Left renal cortex interstitium (tissue), 4 donors: ENCODE measurements around the gene MMP23B. TPM values are rescaled to one million over a fixed set of nuclear protein-coding genes. Genes with fewer than 3 reads are reported as not detected.
"Not testable (repeated sequence)": the region's sequence is repeated elsewhere in the genome, so short reads cannot be mapped to it uniquely, and the experiment has no call there.

Source experiments
- DNase-seq, 4 donors: peaks; one replicate each; pipeline ENCODE4 v3.0.0-alpha.2; 2013; ENCODE audit warnings: low read depth in 4 of 4, low spot score in 2 of 4, missing footprints in 1 of 4
- polyA plus RNA-seq, 4 donors: library from polyadenylated mRNA; unstranded; fragments of 120-200 nt; gene quantifications; one replicate each; pipeline ENCODE4 v1.2.1, GENCODE V29; 2013; ENCODE audit not compliant: insufficient read length in 4 of 4

MMP23B gene
- polyA plus RNA-seq, 4 donors, result 16.0 to 54.0 (median 37.4) TPM

- DNase-seq, result no peak
These were observed 2.4 kb upstream of the MMP23B start for GRCh38 chr1:1629430-1630190.

GRCh38 chr1:1630191-1630964 lies 1.6 kb upstream of the MMP23B start:
- DNase-seq, result peak in 1 of 4 donors; percentile 73

GRCh38 chr1:1630965-1631781 lies 800 bp upstream of the MMP23B start:
- no peak for DNase-seq

- not testable (repeated sequence) for DNase-seq
These were observed 1.4 kb downstream of the MMP23B start for GRCh38 chr1:1633409-1633808.

- DNase-seq, result not testable (repeated sequence)
These were observed 2.6 kb downstream of the MMP23B start for GRCh38 chr1:1634613-1635012.

- DNase-seq, result not testable (repeated sequence)
These were observed 4.9 kb downstream of the MMP23B start for GRCh38 chr1:1636621-1637478.

GRCh38 chr1:1637479-1637875 lies 5.5 kb downstream of the MMP23B start:
- not testable (repeated sequence) for DNase-seq

- not testable (repeated sequence) for DNase-seq
These were observed 6.6 kb downstream of the MMP23B start for GRCh38 chr1:1638528-1638927.

- not testable (repeated sequence) for DNase-seq
These were observed 7.4 kb downstream of the MMP23B start for GRCh38 chr1:1639368-1639767.

- not testable (repeated sequence) for DNase-seq
These were observed 8.1 kb downstream of the MMP23B start for GRCh38 chr1:1640081-1640480.

- DNase-seq, result not testable (repeated sequence)
These were observed 8.9 kb downstream of the MMP23B start for GRCh38 chr1:1640711-1641461.

- DNase-seq, result not testable (repeated sequence)
These were observed 14.4 kb downstream of the MMP23B start for GRCh38 chr1:1646326-1646725.

GRCh38 chr1:1647567-1648241 lies 15.7 kb downstream of the MMP23B start:
- DNase-seq, result not testable (repeated sequence)

- not testable (repeated sequence) for DNase-seq
These were observed 16.3 kb downstream of the MMP23B start for GRCh38 chr1:1648265-1648664.

- DNase-seq, result peak; percentile 86 to 94 (median 88)
These were observed 26.9 kb downstream of the MMP23B start, which contains the start of gene CDK11B for GRCh38 chr1:1658583-1659549. CDK11B (minus strand) TSS chr1:1659004; CDS start chr1:1657485, 1,519 bp downstream.

GRCh38 chr1:1662392-1662791 lies 30.4 kb downstream of the MMP23B start:
- DNase-seq, result not testable (repeated sequence)

- DNase-seq, result not testable (repeated sequence)
These were observed 31.0 kb downstream of the MMP23B start for GRCh38 chr1:1662830-1663560.
